ENCODE results near the gene ZNF850. TPM values are rescaled to one million over a fixed set of nuclear protein-coding genes. Genes with fewer than 3 reads are reported as not detected.

Gene ZNF850
- total and polyA plus RNA-seq, 9 of the 15 experiments (the other 6 are each of a cell fraction or from before 2014, with no cell fraction given) = 1.2 to 13.0 (median 5.9) TPM

GRCh38 chr19:36771261-36772231, 1.1 kb downstream of the ZNF850 start (continued):
- TF ChIP-seq E2F6 (IDR thresholded peaks at IDR 0.05; ENCODE audit: borderline replicate concordance in 1 of 2, extremely low read depth in 1 of 2, insufficient read depth in 1 of 2, insufficient read length in 1 of 2, low read depth in 1 of 2, low read length in 1 of 2, poor library complexity in 1 of 2, severe bottlenecking in 1 of 2) (no peak), ZNF518B (CRISPR knock-in tag; IDR thresholded peaks at IDR 0.05) (no peak), DLX4 (CRISPR knock-in tag; IDR thresholded peaks at IDR 0.05) (no peak), RBM39 (optimal IDR thresholded peaks at IDR 0.05; ENCODE audit: low read depth, low read length) (no peak), KHSRP (IDR thresholded peaks at IDR 0.05) (no peak), CTCF (IDR thresholded peaks at IDR 0.05 in 2 of 3, conservative IDR thresholded peaks at IDR 0.05 in 1 of 3; ENCODE audit: insufficient read depth in 2 of 3, low read depth in 1 of 3, low read length in 3 of 3) (no peak), HMBOX1 (IDR thresholded peaks at IDR 0.05) (no peak), MCM7 (IDR thresholded peaks at IDR 0.05) (no peak), TAF15 (IDR thresholded peaks at IDR 0.05; ENCODE audit: low read depth, low read length) (no peak), ZFP91 (CRISPR knock-in tag; IDR thresholded peaks at IDR 0.05) (no peak), ZNF324 (CRISPR knock-in tag; IDR thresholded peaks at IDR 0.05) (no peak), CBX5 (IDR thresholded peaks at IDR 0.05; ENCODE audit: borderline replicate concordance, low read depth) (no peak), ZBTB7A (IDR thresholded peaks at IDR 0.05; ENCODE audit: borderline replicate concordance, control insufficient read depth, low read depth, low read length) (peak; percentile 36; the same call in 1 of the 2 replicates), XRCC5 (IDR thresholded peaks at IDR 0.05; ENCODE audit: low read depth, low read length) (no peak), FOXJ3 (CRISPR knock-in tag; IDR thresholded peaks at IDR 0.05) (no peak), CBX3 (IDR thresholded peaks at IDR 0.05; ENCODE audit: borderline replicate concordance in 1 of 2, low read length in 2 of 2) (0 out of 3 replicates have a peak, but pooled peaks of 1 of the 2 experiments have one; percentile 6)

Data from K562 (cell line).